SK-N-SH (cell line): Measurements from ENCODE around the gene TPD52L1. TPM values are rescaled to one million over a fixed set of nuclear protein-coding genes. Genes with fewer than 3 reads are reported as not detected.

Source experiments
- CTCF ChIA-PET: fragments of 300-600, 350-600 bp; formaldehyde crosslinking; extraction: SDS; loops from one replicate; lab custom pipeline; 2021; lab: Yijun Ruan, JAX
- POLR2A ChIA-PET: fragments of 350-600 bp; sonication (Branson Sonifier 250); formaldehyde crosslinking; extraction: SDS; loops from one replicate; lab custom pipeline; 2020; ENCODE audit warnings: antibody characterized with exemption, inconsistent platforms; lab: Yijun Ruan, JAX
- DNase-seq: peaks from one replicate; pipeline ENCODE4 v3.0.0; 2012
- H2AFZ ChIP-seq: fragments of 200-600 bp; sonication (generic); 2 replicates; pipeline ENCODE4 v1.8.1; 2016; ENCODE audit warnings: antibody characterized with exemption, mild to moderate bottlenecking, low read depth
- H3F3A ChIP-seq: fragments of 200-600 bp; sonication (generic); replicated peaks from 2 replicates; pipeline ENCODE3; 2016; ENCODE audit warnings: antibody characterized with exemption, mild to moderate bottlenecking; ENCODE audit not compliant: insufficient read depth
- H3K27ac ChIP-seq, 2 experiments: fragments of 200-500 bp in 1 of 2; fragments of 200-600 bp in 1 of 2; sonication (Bioruptor generic) in 1 of 2; sonication (generic), shearing (Covaris generic) in 1 of 2; 2 replicates each; pipeline versions ENCODE4 v1.5.1 to v1.6.1; 2014 to 2016; ENCODE audit warnings: low read depth in 2 of 2, inconsistent platforms in 1 of 2, low read length in 1 of 2, mild to moderate bottlenecking in 1 of 2, mixed read lengths in 1 of 2
- H3K27me3 ChIP-seq: fragments of 200-600 bp; sonication (generic), shearing (Covaris generic); 2 replicates; pipeline ENCODE4 v1.6.1; 2016; ENCODE audit warnings: mixed run types; ENCODE audit not compliant: insufficient read depth
- H3K36me3 ChIP-seq, 2 experiments: fragments of 200-500 bp in 1 of 2; fragments of 200-600 bp in 1 of 2; sonication (Bioruptor generic) in 1 of 2; sonication (generic) in 1 of 2; replicated peaks in 1 of 2; 2 replicates each; pipeline versions ENCODE3 to v1.5.1; 2014 to 2016; ENCODE audit warnings: low read length in 1 of 2, mild to moderate bottlenecking in 1 of 2; ENCODE audit not compliant: insufficient read depth in 2 of 2, control insufficient read depth in 1 of 2
- H3K4me1 ChIP-seq, 2 experiments: fragments of 200-500 bp in 1 of 2; fragments of 200-600 bp in 1 of 2; sonication (Bioruptor generic) in 1 of 2; sonication (generic), shearing (Covaris generic) in 1 of 2; 2 replicates each; pipeline versions ENCODE4 v1.5.1 to v1.6.1; 2014 to 2016; ENCODE audit warnings: low read depth in 1 of 2, low read length in 1 of 2, mixed run types in 1 of 2; ENCODE audit not compliant: insufficient read depth in 2 of 2, control insufficient read depth in 1 of 2
- H3K4me2 ChIP-seq: fragments of 200-600 bp; sonication (generic), shearing (Covaris generic); 2 replicates; pipeline ENCODE4 v1.6.1; 2017; ENCODE audit warnings: mixed run types
- H3K4me3 ChIP-seq, 2 experiments: fragments of 200-500 bp in 1 of 2; fragments of 200-600 bp in 1 of 2; sonication (Bioruptor generic) in 1 of 2; sonication (generic), shearing (Covaris generic) in 1 of 2; 2 replicates each; pipeline versions ENCODE4 v1.5.1 to v1.8.1; 2014 to 2016; ENCODE audit warnings: low read depth in 2 of 2, inconsistent platforms in 1 of 2, low read length in 1 of 2, mild to moderate bottlenecking in 1 of 2, mixed read lengths in 1 of 2, moderate library complexity in 1 of 2
- H3K79me2 ChIP-seq: fragments of 200-600 bp; sonication (generic); 2 replicates; pipeline ENCODE4 v1.8.1; 2017; ENCODE audit warnings: mild to moderate bottlenecking; ENCODE audit not compliant: insufficient read depth
- H3K9ac ChIP-seq: fragments of 200-600 bp; sonication (generic); 2 replicates; pipeline ENCODE4 v1.6.1; 2017; ENCODE audit warnings: mixed run types
- H3K9me2 ChIP-seq: fragments of 200-600 bp; sonication (generic); 2 replicates; pipeline ENCODE4 v1.6.1; 2017; ENCODE audit warnings: mixed run types
- H3K9me3 ChIP-seq: fragments of 200-600 bp; sonication (generic); 2 replicates; pipeline ENCODE4 v1.6.1; 2017; ENCODE audit warnings: mixed run types, mild to moderate bottlenecking, moderate library complexity
- H4K20me1 ChIP-seq: fragments of 200-600 bp; sonication (generic); 2 replicates; pipeline ENCODE4 v1.6.1; 2017; ENCODE audit warnings: mild to moderate bottlenecking, mixed run types; ENCODE audit not compliant: insufficient read depth
- CTCF ChIP-seq: fragments of 200-600 bp; sonication (generic); IDR thresholded peaks from 2 replicates; pipeline ENCODE4 v1.6.1; 2017; ENCODE audit warnings: antibody characterized with exemption, mild to moderate bottlenecking, moderate library complexity
- FOXM1 ChIP-seq: IDR thresholded peaks from 2 replicates; pipeline ENCODE4 v1.4.0; 2012; ENCODE audit warnings: low read depth, mild to moderate bottlenecking
- IRF3 ChIP-seq: fragments of 150-350 bp; IDR thresholded peaks from 2 replicates; pipeline ENCODE4 v1.6.1; 2016; ENCODE audit warnings: mild to moderate bottlenecking, low read depth, low read length
- JUND ChIP-seq: IDR thresholded peaks from 2 replicates; pipeline ENCODE4 v1.4.0; 2012
- NRF1 ChIP-seq: IDR thresholded peaks from 2 replicates; pipeline ENCODE4 v1.6.1; 2012; ENCODE audit warnings: low read depth, mild to moderate bottlenecking, low read length
- PBX3 ChIP-seq: IDR thresholded peaks from 2 replicates; pipeline ENCODE4; 2012
- RCOR1 ChIP-seq: fragments of 150-350 bp; IDR thresholded peaks from 2 replicates; pipeline ENCODE4 v1.6.1; 2017; ENCODE audit warnings: antibody characterized with exemption, low read length
- REST ChIP-seq: IDR thresholded peaks from 2 replicates; pipeline ENCODE4 v1.6.1; 2012; ENCODE audit warnings: mild to moderate bottlenecking, low read depth, low read length, moderate library complexity
- SIN3A ChIP-seq: IDR thresholded peaks from 2 replicates; pipeline ENCODE4 v1.6.1; 2012; ENCODE audit warnings: low read depth, mild to moderate bottlenecking, low read length, moderate library complexity, borderline replicate concordance
- SMC3 ChIP-seq: IDR thresholded peaks from 2 replicates; pipeline ENCODE4 v1.6.1; 2012; ENCODE audit warnings: low read depth, low read length, improper control_type of control experiment
- TEAD4 ChIP-seq: IDR thresholded peaks from 2 replicates; pipeline ENCODE4 v1.4.0; 2012; ENCODE audit warnings: mild to moderate bottlenecking, borderline replicate concordance; ENCODE audit not compliant: insufficient read depth
- ZBTB33 ChIP-seq: IDR thresholded peaks from 2 replicates; pipeline ENCODE4 v1.4.0; 2012; ENCODE audit warnings: low read depth, borderline replicate concordance
- WGBS: methylation state at CpG from one replicate; pipeline ENCODE4 v1.1.6; 2017; ENCODE audit warnings: low lambda C conversion rate; 5-methylcytosine and 5-hydroxymethylcytosine counted together
- polyA plus RNA-seq, 3 experiments: library from polyadenylated mRNA; depleted of rRNA; stranded (reverse); fragments of >200 nt; gene quantifications; 2 replicates each; pipeline ENCODE4 v1.2.3, GENCODE V29; 2012

The TPD52L1 gene
- polyA plus RNA-seq, 1 of the 3 experiments (the other 2 are of a cell fraction): 0.13 TPM

GRCh38 chr6:125253881-125254280 lies 100.3 kb downstream of the TPD52L1 start:
- H3K79me2 ChIP-seq: no peaks in the 10 kb centered on the region
- no peak for TF ChIP-seq JUND
- no peak for TF ChIP-seq TEAD4
- no peak for TF ChIP-seq REST
- TF ChIP-seq IRF3: no peak
- TF ChIP-seq SIN3A: no peak
- TF ChIP-seq SMC3: no peak
- TF ChIP-seq CTCF: no peak
- TF ChIP-seq FOXM1: no peak
- no peak for TF ChIP-seq NRF1
- no peak for TF ChIP-seq RCOR1
- no peak for TF ChIP-seq PBX3
- TF ChIP-seq ZBTB33: no peak
- DNase-seq: no peak
- H3K4me3 ChIP-seq: no peak overlapping the region
- H2AFZ ChIP-seq: no peak overlapping the region
- no peak overlapping the region for H3K4me2 ChIP-seq
- no peaks in the 10 kb centered on the region; a peak in 1 of 4 replicates for H3K4me1 ChIP-seq
- no peak overlapping the region for H3K27ac ChIP-seq
- H3K9me3 ChIP-seq: no peaks in the 10 kb centered on the region
- H3F3A ChIP-seq: no peaks in the 10 kb centered on the region
- H3K9ac ChIP-seq: no peak overlapping the region
- H3K36me3 ChIP-seq: no peaks in the 10 kb centered on the region
- 62% methylated on average over 2 of the region's 2 CpGs for WGBS
- CTCF ChIA-PET: interaction anchor here (0.9 kb wide), 1 partner anchor 18 kb away, joined by 3 read pairs; no protein-coding TSS in a partner anchor
- no peaks in the 10 kb centered on the region for H3K9me2 ChIP-seq
- POLR2A ChIA-PET: no interaction called here
- H4K20me1 ChIP-seq: no peaks in the 10 kb centered on the region
- H3K27me3 ChIP-seq: 0 out of 2 replicates have a peak, but pooled peaks cover 3% of the 10 kb centered on the region
